HG02763 (cell line): ENCODE results near the gene UNC5C.

Source experiments
- ATAC-seq: cut with Tn5 transposase; IDR thresholded peaks from one replicate; pipeline ENCODE4 v1.9.1; 2021; ENCODE audit warnings: mild to moderate bottlenecking, moderate library complexity; ENCODE audit not compliant: unreplicated experiment

The UNC5C gene

DNA sequence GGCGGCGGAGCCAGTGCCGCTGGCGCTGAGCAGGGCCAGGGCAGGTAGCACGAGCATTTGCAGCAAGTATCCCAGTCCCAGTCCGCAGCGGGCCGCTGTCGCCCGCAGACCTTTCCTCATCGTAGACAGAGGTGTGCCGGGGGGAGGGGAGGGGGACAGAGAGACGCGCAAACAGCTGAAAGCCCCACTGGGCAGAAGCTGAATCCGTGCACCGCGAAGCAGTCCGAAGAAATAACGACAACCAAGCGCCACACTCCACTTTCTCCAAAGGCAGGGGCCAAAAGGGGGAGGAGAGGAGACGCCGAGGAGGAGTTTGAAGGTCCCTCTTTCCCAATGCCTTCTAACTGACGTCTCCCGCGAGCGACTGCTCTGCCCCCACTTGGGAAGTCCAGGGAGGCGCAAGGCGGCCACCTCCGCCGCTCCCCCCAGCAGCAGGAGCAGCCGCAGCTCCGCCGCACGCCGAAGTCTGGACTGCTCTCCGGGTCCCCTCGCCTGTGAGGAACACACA lies at the start of gene UNC5C:
UNC5C (minus strand) TSS at position 236 of the 508 bp plus-strand sequence.
- no peak for ATAC-seq

DNA sequence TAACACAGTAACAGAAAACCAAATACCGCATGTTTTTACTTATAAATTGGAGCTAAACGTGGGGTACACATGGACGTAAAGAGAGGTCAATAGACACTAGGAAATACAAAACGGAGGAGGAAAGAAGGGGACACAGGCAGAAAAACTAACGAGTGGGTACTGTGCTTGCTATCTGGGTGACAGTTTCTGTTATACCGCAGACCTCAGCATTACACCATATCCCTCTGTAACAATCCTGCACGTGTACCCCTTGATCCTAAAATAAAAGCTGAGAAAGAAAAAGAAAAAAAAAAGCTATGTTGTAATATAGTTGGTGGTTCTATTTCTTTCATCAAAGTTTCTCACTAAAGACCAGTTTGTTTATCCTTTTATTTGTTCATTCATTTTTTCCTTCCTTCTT lies 47.9 kb upstream of the UNC5C start:
- ATAC-seq, result no peak

DNA sequence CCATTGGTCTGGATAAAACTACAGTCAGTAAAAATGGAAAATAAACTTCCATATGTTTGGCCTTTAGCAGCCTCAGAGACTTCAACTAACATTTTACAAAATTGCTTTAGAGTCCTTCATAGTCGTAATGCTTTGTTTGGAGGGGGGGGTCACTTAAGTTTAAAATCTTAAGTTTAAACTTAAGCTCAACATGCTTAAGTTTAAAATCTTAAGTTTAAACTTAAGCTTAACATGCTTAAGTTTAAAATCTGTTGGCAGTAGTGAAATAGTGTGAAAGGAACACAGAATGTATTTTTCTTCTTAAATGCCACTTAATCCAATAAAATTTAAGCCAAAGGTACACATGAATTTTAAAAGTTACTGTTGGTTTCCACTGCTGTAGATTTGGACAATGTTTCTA lies 45.9 kb upstream of the UNC5C start:
- no peak for ATAC-seq

DNA sequence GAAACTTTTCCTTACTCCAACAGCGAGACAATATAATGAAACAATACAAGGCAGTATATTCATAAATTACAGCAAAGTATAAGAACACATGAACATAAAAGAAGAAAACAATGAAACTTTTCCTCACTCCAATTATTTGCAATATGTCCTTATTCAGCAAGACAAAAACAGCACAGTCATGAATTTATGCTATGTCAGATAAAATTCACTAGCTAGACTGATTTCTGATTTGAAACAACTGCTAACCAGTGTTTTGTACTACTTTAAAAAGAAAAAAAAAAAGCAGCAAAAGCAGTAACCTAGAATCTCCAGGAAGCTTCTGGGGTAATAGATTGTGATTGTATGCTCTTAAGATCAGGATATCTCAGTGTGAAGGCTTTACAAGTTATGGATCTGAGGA lies 45.2 kb upstream of the UNC5C start:
- no peak for ATAC-seq

DNA sequence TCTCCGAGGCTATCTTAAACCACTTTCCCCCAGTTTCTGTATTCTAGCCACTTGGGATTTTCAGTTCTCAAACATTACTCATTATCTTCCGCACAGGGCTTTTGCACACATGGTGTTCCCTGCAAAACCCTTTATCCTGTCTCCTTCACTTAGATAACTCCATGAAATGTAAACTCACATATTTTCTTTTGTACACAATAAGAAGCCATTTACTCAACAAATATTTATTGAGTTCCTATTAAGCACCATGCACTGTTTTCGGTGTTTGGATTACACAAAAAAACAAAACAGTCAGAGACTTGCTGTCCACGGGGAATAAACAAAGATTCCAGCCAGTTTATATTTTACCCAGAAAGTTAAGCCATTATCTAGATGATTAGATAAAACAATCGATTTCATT lies 42.5 kb upstream of the UNC5C start:
- no peak for ATAC-seq

DNA sequence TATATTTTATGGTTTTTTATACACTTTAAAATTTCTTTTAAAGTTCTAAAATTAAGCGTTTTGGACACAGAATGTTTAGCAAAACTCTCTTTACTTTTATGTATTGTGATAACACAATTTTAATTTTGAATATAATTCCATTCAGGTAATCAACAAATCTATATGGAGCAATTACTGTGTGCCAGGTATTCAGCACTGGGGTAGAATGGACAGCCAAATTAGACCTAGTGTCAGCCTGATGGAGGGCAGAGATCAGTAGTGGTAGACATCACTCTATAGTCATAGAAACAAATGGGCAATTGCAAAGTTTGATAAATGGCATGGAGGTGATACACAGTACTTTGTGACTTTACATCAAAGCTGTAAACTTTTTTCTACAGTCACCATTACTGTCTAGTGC lies 41.8 kb upstream of the UNC5C start:
- no peak for ATAC-seq

DNA sequence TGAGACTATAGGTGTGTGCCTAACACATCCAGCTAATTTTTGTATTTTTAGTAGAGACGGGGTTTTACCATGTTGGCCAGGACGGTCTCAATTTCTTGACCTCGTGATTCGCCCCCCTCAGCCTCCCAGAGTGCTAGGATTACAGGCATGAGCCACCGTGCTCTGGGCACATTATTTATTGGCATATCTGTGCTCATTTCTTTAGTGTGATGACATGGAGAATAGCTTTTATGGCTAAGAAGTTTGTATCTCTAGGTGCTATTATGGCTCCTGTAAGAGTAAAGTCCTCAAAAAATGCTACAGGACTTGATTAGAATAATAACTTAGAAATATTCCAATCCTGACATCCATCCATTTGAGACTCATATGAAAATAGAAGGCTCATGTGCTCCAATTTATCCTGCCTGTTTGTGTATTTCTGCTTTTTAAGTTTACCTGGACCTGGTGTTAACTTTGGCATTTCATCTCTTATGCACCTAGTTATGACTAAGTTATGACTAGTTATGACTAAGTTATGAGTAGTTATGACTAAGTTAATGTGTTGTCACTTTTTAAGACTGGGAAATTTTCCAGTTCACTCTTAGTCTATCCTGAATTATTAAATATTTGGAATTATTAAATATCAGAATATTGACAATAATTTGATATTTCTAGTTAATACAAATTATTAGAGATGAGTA lies 36.4 kb upstream of the UNC5C start:
- ATAC-seq, result no peak

DNA sequence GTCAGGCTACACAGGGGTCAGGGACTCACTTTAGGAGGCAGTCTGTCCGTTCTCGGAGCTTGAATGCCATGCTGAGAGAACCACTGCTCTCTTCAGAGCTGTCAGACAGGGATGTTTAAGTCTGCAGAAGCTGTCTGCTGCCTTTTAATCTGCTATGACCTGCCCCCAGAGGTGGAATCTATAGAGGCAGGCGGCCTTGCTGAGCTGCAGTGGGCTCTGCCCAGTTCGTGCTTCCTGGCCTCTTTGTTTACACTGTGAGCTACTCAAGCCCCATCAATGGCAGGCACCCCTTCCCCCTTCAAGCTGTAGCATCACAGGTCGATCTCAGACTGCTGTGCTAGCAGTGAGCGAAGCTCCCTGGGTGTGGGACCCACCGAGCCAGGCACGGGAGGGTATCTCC lies 31.5 kb upstream of the UNC5C start:
- no peak for ATAC-seq

DNA sequence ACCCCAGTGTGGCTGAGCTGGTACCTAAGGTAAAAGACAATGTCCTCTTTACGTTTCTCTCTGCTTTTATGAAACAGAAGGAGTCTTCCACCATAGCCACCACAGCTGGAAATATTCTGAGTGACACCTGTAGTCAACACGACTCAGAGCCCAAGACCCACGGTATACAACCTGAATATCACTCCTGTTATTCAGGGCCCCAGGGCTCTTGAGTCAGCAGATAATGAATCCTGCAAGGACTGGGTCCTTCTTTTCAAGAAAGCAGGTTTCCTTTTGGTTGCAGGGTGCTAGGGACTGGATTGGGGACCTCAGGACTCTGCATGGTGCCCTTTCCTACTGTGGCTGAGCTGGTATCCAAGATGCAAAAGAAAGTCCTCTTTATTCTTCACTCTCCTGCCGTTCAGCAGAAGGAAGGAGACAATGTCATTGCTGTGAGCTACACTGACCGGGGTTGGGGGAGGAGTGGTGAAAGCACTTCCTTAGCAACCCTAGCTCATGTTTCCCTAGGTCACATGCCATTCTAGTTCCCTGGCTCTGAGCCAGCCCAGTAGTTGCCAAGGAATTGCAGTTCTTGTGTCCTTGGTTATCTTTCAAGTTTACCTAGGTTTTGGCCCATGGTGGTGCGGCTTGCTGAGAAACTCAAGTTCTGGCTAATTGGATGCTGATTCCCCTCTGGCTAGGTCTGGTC lies 23.7 kb upstream of the UNC5C start:
- no peak for ATAC-seq

DNA sequence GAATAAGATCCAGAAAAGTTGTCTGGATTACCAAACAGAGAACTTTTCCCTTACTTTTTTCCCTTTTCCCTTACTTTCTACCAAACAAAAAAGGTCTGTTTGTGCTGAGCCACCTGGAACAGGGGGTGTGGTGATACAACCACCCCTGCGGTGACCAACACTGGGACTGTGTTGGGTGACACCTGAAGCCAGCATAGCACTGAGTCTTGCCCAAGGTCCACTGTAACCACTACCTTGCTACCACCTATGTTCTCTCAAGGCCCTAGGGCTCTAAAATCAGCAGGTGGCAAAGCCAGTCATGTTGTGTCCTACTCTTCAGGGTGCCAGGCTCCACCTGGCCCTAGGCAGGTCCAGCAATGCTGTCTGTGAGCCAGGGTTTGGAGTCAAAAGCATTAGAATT lies 22.8 kb upstream of the UNC5C start:
- no peak for ATAC-seq

DNA sequence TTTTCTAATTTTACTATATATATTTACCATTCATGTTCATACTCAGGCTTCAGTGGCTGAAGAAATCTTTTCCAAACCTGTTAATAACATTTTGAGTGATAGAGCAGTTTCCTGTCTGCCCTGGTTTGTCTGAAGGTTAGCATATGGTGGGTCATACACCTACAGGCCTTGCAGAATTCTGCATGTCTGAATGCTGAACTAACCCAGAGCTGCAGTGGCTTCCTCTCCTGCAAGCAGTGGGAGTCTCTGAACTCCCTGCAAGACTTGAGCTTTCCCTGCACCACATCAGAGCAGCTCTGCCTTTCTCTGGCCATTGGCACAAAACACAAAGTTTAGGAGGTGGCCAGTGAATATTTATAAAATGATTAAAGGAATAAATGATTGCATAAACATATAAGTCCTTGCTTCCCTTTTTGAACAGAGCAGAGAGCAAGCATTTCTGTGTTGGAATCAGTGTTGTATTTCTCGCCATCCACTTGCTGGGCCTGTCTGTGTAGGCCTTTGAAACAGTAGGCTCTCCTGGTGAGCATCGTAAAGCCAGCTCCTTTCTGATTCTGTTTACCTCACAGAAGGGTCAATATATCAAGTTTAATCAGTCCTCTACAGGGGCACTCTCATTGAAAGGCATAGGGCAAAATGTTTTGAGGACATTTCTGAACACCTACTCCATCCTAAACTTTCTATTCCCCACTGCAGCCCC lies 15.0 kb upstream of the UNC5C start:
- ATAC-seq, result no peak

DNA sequence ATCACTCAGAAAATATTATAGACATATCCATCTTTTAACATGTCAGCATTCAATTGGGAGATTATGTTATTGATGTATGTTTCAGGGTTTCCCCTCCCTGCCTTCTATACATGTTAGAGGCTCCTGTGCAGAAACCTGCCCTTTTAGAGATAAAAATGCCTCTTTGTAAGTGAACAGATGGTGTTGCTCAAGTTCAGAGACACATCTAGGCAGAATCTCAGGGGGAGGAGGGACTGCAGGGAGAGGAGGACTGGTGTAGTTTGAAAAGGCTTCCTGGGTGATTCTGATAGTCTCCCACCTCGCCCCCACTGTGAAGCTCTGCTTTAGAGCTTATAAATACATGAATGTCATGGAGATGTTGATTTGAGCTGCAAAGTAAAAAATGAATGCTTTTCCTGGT lies 12.0 kb upstream of the UNC5C start:
- no peak for ATAC-seq

DNA sequence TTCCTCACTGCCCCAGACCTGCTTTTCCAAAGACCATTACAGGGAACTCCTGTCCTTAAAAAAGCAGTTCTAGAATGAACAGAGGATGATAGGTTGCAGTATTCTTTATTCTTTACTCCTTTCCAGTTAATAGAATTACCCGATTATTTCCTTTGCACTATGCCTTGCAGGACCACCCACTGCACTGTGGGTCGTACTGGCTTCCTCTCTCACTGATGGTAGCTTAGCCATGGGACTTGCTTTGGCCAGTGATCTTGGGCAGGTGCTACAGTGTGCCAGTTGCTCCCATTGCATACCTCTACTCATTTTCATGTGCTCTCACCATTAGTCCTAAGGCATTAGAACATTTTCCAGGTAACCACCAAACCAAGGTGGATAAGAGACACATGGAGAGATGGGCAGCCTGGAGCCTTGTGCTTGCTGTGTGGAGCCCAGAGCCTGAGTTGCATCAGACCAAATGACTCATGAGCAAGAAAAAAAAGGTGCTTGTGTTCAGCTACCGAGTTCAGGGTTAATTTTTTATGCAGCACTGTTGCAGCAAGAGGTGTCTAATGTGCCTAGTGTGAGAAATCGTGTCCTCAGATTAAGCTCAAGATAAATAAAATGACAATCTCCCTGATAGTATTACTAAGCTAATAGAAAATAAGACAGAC lies 7.6 kb upstream of the UNC5C start:
- no peak for ATAC-seq

DNA sequence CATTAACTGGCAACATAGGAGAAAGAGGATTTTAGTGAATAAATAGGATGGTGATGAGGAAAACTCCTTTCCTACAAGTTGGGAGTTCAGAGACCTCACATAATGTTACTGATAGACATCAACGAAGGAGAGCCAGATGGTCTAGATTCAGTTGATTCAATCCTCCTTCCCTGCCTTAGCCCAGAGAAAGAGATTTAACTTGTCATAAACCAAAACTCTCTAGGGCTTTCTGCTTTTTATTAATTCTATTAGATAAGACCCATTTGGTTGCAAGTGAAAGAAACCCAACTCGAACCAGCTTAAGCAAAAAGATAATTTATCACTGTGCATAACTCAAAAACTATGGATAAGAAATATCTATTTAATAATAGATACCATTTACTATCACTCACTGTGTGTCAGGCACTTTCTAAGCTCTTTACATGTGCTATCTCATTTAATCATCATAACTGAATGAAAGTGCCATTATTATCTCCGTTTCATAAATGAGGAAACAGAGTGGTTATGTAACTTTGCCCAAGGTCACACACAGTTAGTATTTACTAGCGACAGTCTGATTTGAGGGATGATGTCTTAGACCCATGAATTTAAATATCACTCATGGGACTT lies 4.3 kb upstream of the UNC5C start:
- no peak for ATAC-seq

DNA sequence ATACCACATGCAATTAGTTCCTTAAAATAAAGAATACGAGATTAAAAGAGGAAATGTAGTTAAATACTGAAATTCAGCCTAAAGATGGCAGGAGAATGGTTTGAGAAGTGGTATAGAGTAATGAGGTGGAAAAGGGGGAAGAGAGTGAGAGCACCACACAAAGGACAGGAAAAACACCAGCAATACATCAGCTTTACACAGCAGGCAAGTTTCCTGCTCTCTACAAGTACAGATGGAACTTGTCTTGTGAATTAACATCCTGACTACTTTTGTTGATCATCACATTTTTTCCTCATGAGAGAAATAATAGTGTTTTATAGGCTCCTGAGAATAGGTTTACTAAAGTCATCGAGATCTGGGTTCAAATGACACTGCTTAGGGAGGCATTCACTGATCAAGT lies 2.9 kb upstream of the UNC5C start:
- no peak for ATAC-seq

DNA sequence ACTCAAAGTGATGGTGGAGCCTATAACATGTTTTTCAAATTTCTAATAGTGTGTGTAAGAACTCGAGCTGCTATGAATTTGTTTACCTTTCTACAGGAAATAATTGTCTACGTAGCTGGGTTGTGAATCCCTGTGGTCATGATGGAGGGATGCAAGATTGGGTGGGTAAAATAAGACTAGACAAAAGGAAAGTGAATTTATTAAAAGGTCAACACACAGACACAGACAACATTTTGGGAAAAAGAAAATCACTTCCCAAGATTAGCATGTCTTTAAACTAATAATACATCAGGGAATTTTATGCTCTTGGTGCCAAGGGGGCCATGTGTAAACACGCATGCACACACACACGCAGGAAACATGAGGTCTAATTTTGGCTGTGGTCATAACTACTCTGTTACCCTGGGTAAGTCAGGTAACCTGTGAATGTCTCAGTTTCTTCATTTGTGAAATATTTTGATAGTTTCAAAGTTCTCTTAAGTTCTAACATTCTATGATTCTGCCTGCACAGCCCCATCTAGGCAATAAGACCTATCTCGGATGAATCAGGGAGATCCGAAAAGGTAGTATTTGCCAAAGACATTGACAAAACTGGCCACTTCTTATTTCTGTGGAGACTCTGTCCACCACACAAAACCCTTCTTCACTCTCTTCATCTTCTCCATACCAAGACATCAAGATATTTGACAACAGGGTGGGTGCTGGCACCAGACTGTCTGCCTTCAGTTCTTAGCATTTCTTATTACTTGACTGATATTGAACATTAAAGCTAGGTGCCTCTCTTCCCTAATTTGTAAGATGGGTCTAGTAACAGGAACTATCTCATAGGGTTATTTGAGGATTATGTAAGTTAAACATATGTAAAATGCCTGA lies 1.6 kb upstream of the UNC5C start:
- ATAC-seq, result no peak

DNA sequence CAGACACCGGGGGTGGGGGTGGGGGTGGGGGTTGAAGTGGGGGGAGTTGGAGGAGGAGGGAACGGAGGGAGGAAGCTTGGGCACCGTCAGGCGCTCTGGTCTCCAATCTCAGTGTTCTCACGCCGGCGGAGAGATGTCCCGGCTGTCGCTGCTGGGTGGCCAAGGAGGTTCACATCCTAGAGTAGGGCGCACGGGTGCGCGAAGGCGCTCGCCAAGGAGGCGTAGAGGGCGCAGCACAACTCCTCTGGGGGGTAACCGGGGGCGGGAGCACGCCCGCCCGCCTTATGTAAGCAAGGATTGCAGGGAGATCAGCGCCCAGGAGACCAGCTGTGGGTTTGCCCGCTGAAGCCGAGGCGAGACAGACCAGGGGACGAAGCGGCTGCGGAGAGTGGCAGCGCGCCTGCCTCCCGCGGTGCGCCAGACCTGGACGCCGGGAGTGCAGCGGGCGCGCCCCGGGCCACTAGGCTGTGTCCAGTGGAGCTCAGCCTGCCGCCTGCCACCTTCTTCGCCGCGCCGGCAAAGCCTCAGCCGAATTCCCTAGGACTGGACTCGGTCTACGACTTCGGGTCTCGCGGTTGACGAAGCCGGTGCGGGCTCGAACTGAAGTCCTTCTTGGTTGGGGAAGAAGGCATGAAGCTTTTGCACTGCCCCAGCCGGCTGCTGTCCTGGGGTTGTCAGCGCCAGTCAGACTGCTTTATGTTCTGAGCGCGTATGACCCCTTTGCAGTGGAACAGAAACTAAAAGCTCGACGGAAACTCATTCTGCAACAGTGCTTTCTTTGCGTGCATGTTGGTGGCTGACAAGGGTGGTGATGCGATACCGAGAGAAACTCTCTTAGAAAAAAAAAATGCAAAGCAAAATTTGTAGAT lies 707 bp upstream of the UNC5C start:
- ATAC-seq, result peak; percentile 96

DNA sequence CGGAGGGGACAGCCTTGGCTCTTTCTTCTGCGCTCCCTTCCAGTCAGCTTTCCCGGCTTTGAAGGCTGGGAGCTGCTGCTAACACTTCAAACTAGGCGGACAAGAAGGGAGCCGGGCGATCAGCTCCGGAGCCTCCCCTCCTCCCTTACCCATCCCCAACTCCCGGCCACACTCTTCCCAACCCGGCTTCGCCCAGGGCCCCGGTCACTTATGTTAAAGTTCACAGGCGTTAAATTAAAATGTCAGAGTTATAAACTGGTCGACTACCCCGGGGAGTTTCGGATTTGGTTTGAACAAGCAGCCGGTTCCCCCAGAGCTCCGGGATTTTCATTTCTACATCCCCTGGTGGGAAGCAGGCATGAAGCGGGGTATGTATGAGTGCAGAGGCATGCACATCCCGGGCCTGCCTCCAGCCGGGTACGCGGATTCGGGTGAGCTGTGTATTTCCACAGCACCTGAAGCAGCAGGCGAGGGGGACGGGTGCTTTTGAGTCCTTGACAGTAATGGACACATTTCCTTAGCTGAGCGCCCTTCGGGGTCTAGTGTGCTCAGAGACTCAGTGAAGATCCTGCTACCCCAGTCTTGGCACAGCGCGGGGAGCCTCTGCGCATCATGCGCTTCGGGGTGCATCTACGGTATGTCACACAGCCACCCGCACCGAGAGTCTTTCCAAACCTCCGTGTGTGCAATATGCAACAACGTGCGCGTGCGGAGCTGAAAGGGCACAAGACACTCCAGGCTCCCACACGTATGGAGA lies 880 bp downstream of the UNC5C start:
- no peak for ATAC-seq
